Upper lobe of left lung (tissue), 4 donors: ENCODE measurements around the gene MAP1S.

Experiments used
- POLR2AphosphoS5 ChIP-seq, 2 donors: sonication (generic); formaldehyde crosslinking; IDR thresholded peaks; one replicate each; pipeline ENCODE4 v1.5.1; 2017; ENCODE audit warnings: antibody characterized with exemption in 2 of 2
- TF ChIP-seq, protein P1 (sequence below), 6 experiments: fragments of 450-650 bp in 4 of 6; fragments of 200-600 bp in 2 of 6; sonication (generic) in 2 of 6; IDR thresholded peaks; one replicate each; pipeline ENCODE4 v1.5.1; 2016 to 2019; ENCODE audit warnings: antibody characterized with exemption in 6 of 6

GRCh38 chr19:17692566-17692965, 26.7 kb upstream of the MAP1S start:
- TF ChIP-seq, protein P1, sequence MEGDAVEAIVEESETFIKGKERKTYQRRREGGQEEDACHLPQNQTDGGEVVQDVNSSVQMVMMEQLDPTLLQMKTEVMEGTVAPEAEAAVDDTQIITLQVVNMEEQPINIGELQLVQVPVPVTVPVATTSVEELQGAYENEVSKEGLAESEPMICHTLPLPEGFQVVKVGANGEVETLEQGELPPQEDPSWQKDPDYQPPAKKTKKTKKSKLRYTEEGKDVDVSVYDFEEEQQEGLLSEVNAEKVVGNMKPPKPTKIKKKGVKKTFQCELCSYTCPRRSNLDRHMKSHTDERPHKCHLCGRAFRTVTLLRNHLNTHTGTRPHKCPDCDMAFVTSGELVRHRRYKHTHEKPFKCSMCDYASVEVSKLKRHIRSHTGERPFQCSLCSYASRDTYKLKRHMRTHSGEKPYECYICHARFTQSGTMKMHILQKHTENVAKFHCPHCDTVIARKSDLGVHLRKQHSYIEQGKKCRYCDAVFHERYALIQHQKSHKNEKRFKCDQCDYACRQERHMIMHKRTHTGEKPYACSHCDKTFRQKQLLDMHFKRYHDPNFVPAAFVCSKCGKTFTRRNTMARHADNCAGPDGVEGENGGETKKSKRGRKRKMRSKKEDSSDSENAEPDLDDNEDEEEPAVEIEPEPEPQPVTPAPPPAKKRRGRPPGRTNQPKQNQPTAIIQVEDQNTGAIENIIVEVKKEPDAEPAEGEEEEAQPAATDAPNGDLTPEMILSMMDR (IDR thresholded peaks at IDR 0.05), result no peak
- no peak for TF ChIP-seq POLR2AphosphoS5 (IDR thresholded peaks at IDR 0.05)
